Measurements from ENCODE around the gene SCN2A. TPM values are rescaled to one million over a fixed set of nuclear protein-coding genes. Genes with fewer than 3 reads are reported as not detected.

Gene SCN2A
- total and polyA plus RNA-seq, 2 donors (not counting 3 experiments of a cell fraction or from before 2014, with no cell fraction given), result not detected

- Histone ChIP-seq H3K9me3 (replicated peaks; ENCODE audit: control insufficient read depth, insufficient read depth, low read length) (no peaks in the 10 kb centered on the region), H3K27ac (ENCODE audit: insufficient read depth, low read depth, low read length) (no peak overlapping the region), H2AFZ (ENCODE audit: low read depth, low read length) (no peak overlapping the region), H3K4me1 (ENCODE audit: control insufficient read depth, extremely low read depth, insufficient read depth, low read length) (no peaks in the 10 kb centered on the region), H3K9me1 (replicated peaks; ENCODE audit: control insufficient read depth, extremely low read depth, insufficient read depth, low read length) (no peaks in the 10 kb centered on the region), H3K4me2 (ENCODE audit: insufficient read depth, low read length) (no peak overlapping the region), H3K4me3 (replicated peaks in 1 of 3; ENCODE audit: insufficient read depth in 1 of 3, low read depth in 1 of 3, low read length in 3 of 3) (no peak overlapping the region), H3K79me2 (ENCODE audit: control insufficient read depth, insufficient read depth, low read length) (no peaks in the 10 kb centered on the region), H4K20me1 (replicated peaks; ENCODE audit: control insufficient read depth, extremely low read depth, insufficient read depth, low read length) (no peaks in the 10 kb centered on the region), H3K36me3 (ENCODE audit: control insufficient read depth in 2 of 2, extremely low read depth in 1 of 2, insufficient read depth in 2 of 2, low read length in 2 of 2) (no peaks in the 10 kb centered on the region), H3K27me3 (ENCODE audit: control insufficient read depth in 2 of 2, insufficient read depth in 2 of 2, low read length in 2 of 2) (peaks cover 0 to 4% of the 10 kb centered on the region in 2 experiments), H3K9ac (replicated peaks; ENCODE audit: extremely low read depth, insufficient read depth, low read length) (no peak overlapping the region)
- no peak for DNase-seq (ENCODE audit: low read depth, low spot score)
- no peak for FAIRE-seq
- TF ChIP-seq EZH2 (IDR thresholded peaks at IDR 0.05; ENCODE audit: borderline replicate concordance, low read depth, low read length, severe bottlenecking), result no peak
- no TSS peak for BruUV-seq (replicated peaks)
- intact Hi-C loops (cut with micrococcal nuclease), result no loop called here
- dilution Hi-C loops (cut with MboI; ENCODE audit: extremely low pct_ligation_motif_present, low sequenced_read_pairs), result no loop called here
- POLR2A ChIA-PET, result no interaction called here
- CTCF ChIA-PET, result interaction anchor here (1.4 kb wide), 1 partner anchor 8 kb away, joined by 5 read pairs; the partner anchor contains the start of gene SCN3A
Observed at GRCh38 chr2:165196411-165196810, 42.8 kb upstream of the SCN2A start.

DNA sequence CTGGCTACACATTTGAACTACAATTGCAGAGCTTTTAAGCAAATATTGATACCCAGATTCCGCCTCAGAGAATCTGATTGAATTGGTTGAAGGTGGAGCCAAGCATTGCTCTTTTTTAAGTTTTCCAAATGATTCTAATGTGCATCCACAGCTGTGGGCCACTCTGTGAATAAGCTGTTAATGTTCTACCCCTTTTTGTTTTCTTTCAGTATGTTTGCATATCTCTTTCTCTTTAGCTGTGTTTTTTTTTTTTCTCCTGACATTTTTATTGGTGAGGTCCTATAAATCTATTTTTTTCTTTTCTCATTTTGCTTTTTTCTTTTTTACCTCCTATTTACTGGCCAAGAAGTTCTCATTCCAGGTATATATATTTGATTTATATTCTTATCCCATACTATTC is 41.9 kb upstream of the SCN2A start:
- DNase-seq (ENCODE audit: low read depth, low spot score), result no peak
- no peaks in the 10 kb centered on the region for H3K36me3 ChIP-seq (ENCODE audit: control insufficient read depth in 2 of 2, extremely low read depth in 1 of 2, insufficient read depth in 2 of 2, low read length in 2 of 2)
- ChIA-PET POLR2A (no interaction called here), CTCF (interaction anchor here (1.4 kb wide), 1 partner anchor 180 kb away, joined by 5 read pairs; no protein-coding TSS in a partner anchor)
- no peak for FAIRE-seq
- TF ChIP-seq GATA2 (IDR thresholded peaks at IDR 0.05; ENCODE audit: insufficient read depth, insufficient read length, low read depth, low read length) (no peak), JUN (IDR thresholded peaks at IDR 0.05; ENCODE audit: borderline replicate concordance, insufficient read depth, insufficient read length, low read depth) (no peak), MYC (IDR thresholded peaks at IDR 0.05; ENCODE audit: low read depth, low read length) (no peak), FOS (IDR thresholded peaks at IDR 0.05; ENCODE audit: borderline replicate concordance, insufficient read depth, low read length) (no peak), POLR2AphosphoS5 (IDR thresholded peaks at IDR 0.05; ENCODE audit: insufficient read depth, low read depth, low read length) (no peak), POLR2A (IDR thresholded peaks at IDR 0.05; ENCODE audit: low read depth, low read length) (no peak), CTCF (IDR thresholded peaks at IDR 0.05; ENCODE audit: extremely low read depth in 1 of 2, insufficient read depth in 1 of 2, low read depth in 1 of 2, low read length in 2 of 2) (no peak), EZH2 (IDR thresholded peaks at IDR 0.05; ENCODE audit: borderline replicate concordance, low read depth, low read length, severe bottlenecking) (no peak)
- TF ChIP-seq, protein P1, sequence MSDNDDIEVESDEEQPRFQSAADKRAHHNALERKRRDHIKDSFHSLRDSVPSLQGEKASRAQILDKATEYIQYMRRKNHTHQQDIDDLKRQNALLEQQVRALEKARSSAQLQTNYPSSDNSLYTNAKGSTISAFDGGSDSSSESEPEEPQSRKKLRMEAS (IDR thresholded peaks at IDR 0.05; ENCODE audit: insufficient read depth, insufficient read length), result no peak
- H2AFZ ChIP-seq (ENCODE audit: low read depth, low read length), result no peak overlapping the region
- peaks cover 0 to 4% of the 10 kb centered on the region in 2 experiments for H3K27me3 ChIP-seq (ENCODE audit: control insufficient read depth in 2 of 2, insufficient read depth in 2 of 2, low read length in 2 of 2)
- no peaks in the 10 kb centered on the region for H3K79me2 ChIP-seq (ENCODE audit: control insufficient read depth, insufficient read depth, low read length)
- no peaks in the 10 kb centered on the region for H4K20me1 ChIP-seq (replicated peaks; ENCODE audit: control insufficient read depth, extremely low read depth, insufficient read depth, low read length)
- H3K9me1 ChIP-seq (replicated peaks; ENCODE audit: control insufficient read depth, extremely low read depth, insufficient read depth, low read length), result no peaks in the 10 kb centered on the region
- no peak overlapping the region for H3K27ac ChIP-seq (ENCODE audit: insufficient read depth, low read depth, low read length)
- H3K4me2 ChIP-seq (ENCODE audit: insufficient read depth, low read length), result no peak overlapping the region
- no peak overlapping the region for H3K9ac ChIP-seq (replicated peaks; ENCODE audit: extremely low read depth, insufficient read depth, low read length)
- dilution Hi-C loops (cut with MboI; ENCODE audit: extremely low pct_ligation_motif_present, low sequenced_read_pairs) (no loop called here), intact Hi-C loops (cut with micrococcal nuclease) (no loop called here)
- no peak overlapping the region for H3K4me3 ChIP-seq (replicated peaks in 1 of 3; ENCODE audit: insufficient read depth in 1 of 3, low read depth in 1 of 3, low read length in 3 of 3)
- H3K9me3 ChIP-seq (replicated peaks; ENCODE audit: control insufficient read depth, insufficient read depth, low read length), result no peaks in the 10 kb centered on the region
- no TSS peak for BruUV-seq (replicated peaks)
- no peaks in the 10 kb centered on the region for H3K4me1 ChIP-seq (ENCODE audit: control insufficient read depth, extremely low read depth, insufficient read depth, low read length)
